GM12878 (cell line): ENCODE results near the gene RHBDD1. TPM values are rescaled to one million over a fixed set of nuclear protein-coding genes. Genes with fewer than 3 reads are reported as not detected.

Experiments
- ATAC-seq: fragments of 200-7000 bp; cut with Tn5 transposase; 3 replicates; pipeline ENCODE4 v1.9.1; 2020; ENCODE audit warnings: mild to moderate bottlenecking, moderate library complexity
- BruUV-seq: library from RNA; stranded (reverse); fragments of 400-500 nt; replicated peaks from 2 replicates; lab custom pipeline; 2021; lab: Mats Ljungman, UMichigan
- CTCF ChIA-PET: fragments of 300-600 bp; sonication (Branson Sonifier 250); formaldehyde crosslinking; extraction: SDS; loops from one replicate; lab custom pipeline; 2021; ENCODE audit warnings: inconsistent platforms; lab: Yijun Ruan, JAX
- POLR2A ChIA-PET: fragments of 350-600 bp; formaldehyde crosslinking; extraction: SDS; loops from one replicate; lab custom pipeline; 2021; ENCODE audit warnings: inconsistent platforms; lab: Charles Lee
- RAD21 ChIA-PET: fragments of 300-600 bp; sonication (Branson Sonifier 250); formaldehyde crosslinking; loops from one replicate; lab custom pipeline; 2023; ENCODE audit warnings: antibody characterized with exemption; ENCODE audit not compliant: unreplicated experiment; lab: Charles Lee
- SMC1A ChIA-PET: fragments of 300-600 bp; sonication (Branson Sonifier 250); formaldehyde crosslinking; loops from one replicate; lab custom pipeline; 2023; ENCODE audit not compliant: unreplicated experiment, uncharacterized antibody; lab: Charles Lee
- DNase-seq: peaks from one replicate; pipeline ENCODE4 v3.0.0-alpha.2; 2011; ENCODE audit warnings: low read depth, low spot score
- FAIRE-seq: peaks from 3 replicates; lab custom pipeline; 2011; peaks lifted over from hg19 to GRCh38; lab: Jason Lieb, UNC
- H2AFZ ChIP-seq: 2 replicates; pipeline ENCODE4 v1.6.0; 2011; ENCODE audit warnings: low read depth, low read length, control low read depth; ENCODE audit not compliant: control insufficient read depth
- H3K27ac ChIP-seq: 2 replicates; pipeline ENCODE4 v1.5.1; 2011; ENCODE audit warnings: control low read depth; ENCODE audit not compliant: control insufficient read depth, insufficient read depth
- H3K27me3 ChIP-seq, 2 experiments: replicated peaks in 1 of 2; 2 replicates each; pipeline versions ENCODE4 v1.6.0 to v1.6.1; 2011; ENCODE audit warnings: low read length in 1 of 2; ENCODE audit not compliant: control insufficient read depth in 2 of 2, insufficient read depth in 2 of 2
- H3K36me3 ChIP-seq, 2 experiments: 2 replicates each; pipeline ENCODE4 v1.5.1; 2011; ENCODE audit warnings: low read length in 1 of 2; ENCODE audit not compliant: control insufficient read depth in 2 of 2, insufficient read depth in 2 of 2
- H3K4me1 ChIP-seq: 2 replicates; pipeline ENCODE4 v1.6.1; 2011; ENCODE audit warnings: mild to moderate bottlenecking, low read length, moderate library complexity, mixed read lengths; ENCODE audit not compliant: control insufficient read depth, insufficient read depth
- H3K4me2 ChIP-seq: 2 replicates; pipeline ENCODE4 v1.6.0; 2011; ENCODE audit warnings: control low read depth; ENCODE audit not compliant: control insufficient read depth, insufficient read depth
- H3K4me3 ChIP-seq: fragments of 200-600 bp; sonication (generic); 2 replicates; pipeline ENCODE4 v1.5.1; 2016
- H3K79me2 ChIP-seq: 2 replicates; pipeline ENCODE4 v1.6.0; 2011; ENCODE audit warnings: low read length; ENCODE audit not compliant: control insufficient read depth, insufficient read depth
- H3K9ac ChIP-seq: 2 replicates; pipeline ENCODE4 v1.8.0; 2011; ENCODE audit warnings: low read length, control low read depth, mixed read lengths; ENCODE audit not compliant: control insufficient read depth, insufficient read depth
- H3K9me3 ChIP-seq: replicated peaks from 3 replicates; pipeline ENCODE4 v1.5.1; 2011; ENCODE audit warnings: mild to moderate bottlenecking, low read length; ENCODE audit not compliant: control insufficient read depth, insufficient read depth
- H4K20me1 ChIP-seq: 2 replicates; pipeline ENCODE4 v1.6.0; 2011; ENCODE audit not compliant: control insufficient read depth, insufficient read depth
- CREB1 ChIP-seq: IDR thresholded peaks from 2 replicates; pipeline ENCODE4 v1.6.1; 2012; ENCODE audit warnings: low read depth, mild to moderate bottlenecking, inconsistent platforms
- EP300 ChIP-seq, 2 experiments: fragments of 150-350 bp in 1 of 2; IDR thresholded peaks; 2 replicates each; pipeline ENCODE4 v1.6.1; 2011 to 2012; ENCODE audit warnings: low read depth in 2 of 2, low read length in 2 of 2, borderline replicate concordance in 1 of 2, improper control_type of control experiment in 1 of 2, inconsistent platforms in 1 of 2; ENCODE audit not compliant: control insufficient read depth in 1 of 2
- EZH2 ChIP-seq: IDR thresholded peaks from 2 replicates; pipeline ENCODE4 v1.6.1; 2012; ENCODE audit warnings: low read depth, mild to moderate bottlenecking, control low read depth, inconsistent platforms, low read length, borderline replicate concordance; ENCODE audit not compliant: control insufficient read depth
- FOS ChIP-seq: IDR thresholded peaks from 3 replicates; pipeline ENCODE4 v1.6.1; 2011; ENCODE audit warnings: borderline replicate concordance; ENCODE audit not compliant: insufficient read length; ENCODE audit errors: extremely low read depth
- KLF5 ChIP-seq: fragments of 450-650 bp; IDR thresholded peaks from 2 replicates; pipeline ENCODE4 v1.6.1; 2014; ENCODE audit warnings: mild to moderate bottlenecking; ENCODE audit not compliant: partially characterized antibody
- MYB ChIP-seq: fragments of 150-350 bp; IDR thresholded peaks from 2 replicates; pipeline ENCODE4 v1.6.1; 2014; ENCODE audit warnings: mild to moderate bottlenecking, low read depth, low read length, borderline replicate concordance
- NFYA ChIP-seq: IDR thresholded peaks from 2 replicates; pipeline ENCODE4 v1.6.1; 2011; ENCODE audit warnings: low read depth, mild to moderate bottlenecking, low read length, improper control_type of control experiment, borderline replicate concordance
- NRF1 ChIP-seq: conservative IDR thresholded peaks from 2 replicates; pipeline ENCODE4 v1.6.1; 2011; ENCODE audit warnings: mild to moderate bottlenecking, low read depth, low read length, improper control_type of control experiment
- PKNOX1 ChIP-seq: fragments of 450-650 bp; IDR thresholded peaks from 2 replicates; pipeline ENCODE4 v1.6.1; 2016; ENCODE audit warnings: mild to moderate bottlenecking
- RUNX3 ChIP-seq: IDR thresholded peaks from 2 replicates; pipeline ENCODE4 v1.6.1; 2012; ENCODE audit warnings: low read length, inconsistent platforms
- SIX5 ChIP-seq: IDR thresholded peaks from 2 replicates; pipeline ENCODE4 v1.6.1; 2011; ENCODE audit warnings: mild to moderate bottlenecking, low read depth, low read length, moderate library complexity; ENCODE audit not compliant: severe bottlenecking
- ZBED1 ChIP-seq: IDR thresholded peaks from 2 replicates; pipeline ENCODE4 v1.6.1; 2016; ENCODE audit warnings: borderline replicate concordance
- ZBTB33 ChIP-seq: fragments of 450-650 bp; IDR thresholded peaks from 2 replicates; pipeline ENCODE4 v1.6.1; 2017; ENCODE audit warnings: mild to moderate bottlenecking
- ZNF274 ChIP-seq: IDR thresholded peaks from one replicate; pipeline ENCODE4 v1.8.0; 2011; ENCODE audit not compliant: insufficient read length, insufficient read depth
- ZZZ3 ChIP-seq: IDR thresholded peaks from 2 replicates; pipeline ENCODE4 v1.6.1; 2011; ENCODE audit warnings: low read depth; ENCODE audit not compliant: control insufficient read depth, insufficient read length
- WGBS: methylation state at CpG from one replicate; pipeline ENCODE4 v1.1.6; 2016; ENCODE audit warnings: low lambda C conversion rate; ENCODE audit not compliant: insufficient replicate concordance, insufficient coverage; ENCODE audit errors: missing lambda C conversion rate; 5-methylcytosine and 5-hydroxymethylcytosine counted together
- in situ Hi-C: fragments of 300-500 bp; cut with MboI; formaldehyde crosslinking; loops from 9 replicates; pipeline ENCODE4 v1.14.3; 2018; ENCODE audit warnings: mixed read lengths
- intact Hi-C: fragments of 100-400 bp; cut with micrococcal nuclease; formaldehyde crosslinking; loops from one replicate; pipeline ENCODE4 v1.14.2; 2022; ENCODE audit not compliant: unreplicated experiment
- polyA plus RNA-seq, 11 experiments: library from polyadenylated mRNA; depleted of rRNA in 4 of 11; unstranded in 6 of 11; stranded (reverse) in 5 of 11; fragments of >200 nt; fragmentation: Nextera tagmentation in 4 of 11; fragmentation: Illumina TruSeq in 1 of 11; extraction: Ambion mirVana in 4 of 11; extraction: Trizol in 1 of 11; gene quantifications; 1 replicate in 1 of 11; 2 replicates in 10 of 11; pipeline versions ENCODE4 v1.2.1 to v1.2.3, GENCODE V29; 2011 to 2016; ENCODE audit warnings: inconsistent platforms in 2 of 11, missing spikeins in 2 of 11, low read depth in 1 of 11
- total RNA-seq, 4 experiments: library from RNA; depleted of rRNA in 3 of 4; stranded (reverse); fragments of >200 nt in 3 of 4; fragmentation: Illumina TruSeq in 1 of 4; extraction: Trizol in 1 of 4; gene quantifications; 2 replicates each; pipeline versions ENCODE4 v1.2.1 to v1.2.3, GENCODE V29; 2013 to 2021
- TF ChIP-seq, protein P1 (sequence below): fragments of 150-350 bp; IDR thresholded peaks from 2 replicates; pipeline ENCODE4 v1.6.1; 2014; ENCODE audit warnings: mild to moderate bottlenecking, low read depth, low read length

The RHBDD1 gene
- total and polyA plus RNA-seq, 10 of the 15 experiments (the other 5 are each of a cell fraction or from before 2014, with no cell fraction given): 7.1 to 36.4 (median 14.7) TPM

DNA sequence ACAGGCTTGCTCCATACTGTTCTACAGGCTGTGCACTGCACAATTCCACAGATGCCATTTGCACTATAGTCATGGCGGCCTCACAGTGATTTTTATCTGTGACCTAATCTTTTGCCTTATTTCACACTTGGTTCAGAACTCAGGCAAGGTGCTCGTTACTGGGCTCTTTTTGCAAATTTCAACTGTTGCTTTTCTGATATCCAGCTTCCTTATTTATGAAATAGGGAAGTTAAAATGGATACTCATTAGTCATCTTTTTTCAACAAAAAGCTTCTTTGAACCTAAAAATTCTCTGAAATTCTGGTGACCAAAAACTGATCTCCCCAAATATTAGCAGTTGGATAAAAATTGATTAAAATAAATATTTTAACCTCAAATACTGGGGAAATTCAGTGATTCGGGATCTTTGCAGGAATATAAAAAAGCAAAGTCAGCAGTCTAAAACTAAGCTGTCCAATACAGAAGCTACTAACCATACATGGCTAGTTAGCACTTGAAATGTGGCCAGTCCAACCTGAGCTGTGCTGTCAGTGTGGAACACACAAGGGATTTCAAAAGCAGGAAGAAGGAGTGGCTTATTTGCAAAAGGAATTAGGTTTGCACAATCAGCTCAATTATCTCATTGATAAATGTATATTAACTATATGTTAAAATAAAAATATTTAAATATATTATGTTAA, 193.7 kb downstream of the RHBDD1 start:
- RAD21 ChIA-PET: no interaction called here
- SMC1A ChIA-PET: interaction anchor here (0.9 kb wide), 1 partner anchor 227 kb away, joined by 3 read pairs; no protein-coding TSS in a partner anchor
- no peak for ATAC-seq
- in situ Hi-C loops: no loop called here
- Histone ChIP-seq H3K79me2 (no peaks in the 10 kb centered on the region), H3K9ac (no peak overlapping the region), H3K27me3 (no peaks in the 10 kb centered on the region), H4K20me1 (no peaks in the 10 kb centered on the region), H3K36me3 (no peaks in the 10 kb centered on the region), H3K9me3 (no peaks in the 10 kb centered on the region), H2AFZ (no peak overlapping the region), H3K4me2 (no peak overlapping the region), H3K27ac (no peak overlapping the region), H3K4me1 (no peaks in the 10 kb centered on the region), H3K4me3 (no peak overlapping the region)
- intact Hi-C loops: no loop called here
- WGBS: 79% methylated on average over 3 of the region's 3 CpGs
- FAIRE-seq: no peak
- no TSS peak for BruUV-seq
- POLR2A ChIA-PET: no interaction called here
- DNase-seq: no peak
- TF ChIP-seq MYB: no peak
- TF ChIP-seq EP300 (IDR thresholded peaks at IDR 0.05; ENCODE audit: borderline replicate concordance in 1 of 2, control insufficient read depth in 1 of 2, low read depth in 2 of 2, low read length in 2 of 2): no peak
- no peak for TF ChIP-seq SIX5
- TF ChIP-seq EZH2: no peak
- no peak for TF ChIP-seq ZZZ3
- TF ChIP-seq NRF1: no peak
- no peak for TF ChIP-seq PKNOX1
- no peak for TF ChIP-seq ZBTB33
- TF ChIP-seq ZBED1: no peak
- TF ChIP-seq, protein P1, sequence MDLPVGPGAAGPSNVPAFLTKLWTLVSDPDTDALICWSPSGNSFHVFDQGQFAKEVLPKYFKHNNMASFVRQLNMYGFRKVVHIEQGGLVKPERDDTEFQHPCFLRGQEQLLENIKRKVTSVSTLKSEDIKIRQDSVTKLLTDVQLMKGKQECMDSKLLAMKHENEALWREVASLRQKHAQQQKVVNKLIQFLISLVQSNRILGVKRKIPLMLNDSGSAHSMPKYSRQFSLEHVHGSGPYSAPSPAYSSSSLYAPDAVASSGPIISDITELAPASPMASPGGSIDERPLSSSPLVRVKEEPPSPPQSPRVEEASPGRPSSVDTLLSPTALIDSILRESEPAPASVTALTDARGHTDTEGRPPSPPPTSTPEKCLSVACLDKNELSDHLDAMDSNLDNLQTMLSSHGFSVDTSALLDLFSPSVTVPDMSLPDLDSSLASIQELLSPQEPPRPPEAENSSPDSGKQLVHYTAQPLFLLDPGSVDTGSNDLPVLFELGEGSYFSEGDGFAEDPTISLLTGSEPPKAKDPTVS: no peak
- no peak for TF ChIP-seq CREB1
- no peak for TF ChIP-seq KLF5
- no peak for TF ChIP-seq RUNX3
- TF ChIP-seq NFYA: no peak
- TF ChIP-seq FOS: no peak
- TF ChIP-seq ZNF274: no peak
- CTCF ChIA-PET: interaction anchor here (1.2 kb wide), 1 partner anchor 10 kb away, joined by 3 read pairs; no protein-coding TSS in a partner anchor
